ENCODE results near the gene CD80. TPM values are rescaled to one million over a fixed set of nuclear protein-coding genes. Genes with fewer than 3 reads are reported as not detected.

CD80 gene
- total and polyA plus RNA-seq, 2 of the 8 experiments (the other 6 are each of a cell fraction or from before 2014, with no cell fraction given), result 0.11 TPM; not detected in 1

Other genes with a start within 250 kb of the CD80 start
- gene TMEM39A, start 96.0 kb downstream of the CD80 start, total RNA-seq (2021; fragmentation: NEBNext Ultra II Directional; extraction: Animal tissue kit (Norgen Biotek cat#: 25700)), result 36.1 and 43.7 TPM in 2 replicates
- 17.3 and 26.8 TPM in 2 replicates for gene TMEM39A, start 96.0 kb downstream of the CD80 start, polyA plus RNA-seq (2011; rRNA removed)
- gene POGLUT1, start 90.7 kb downstream of the CD80 start, total RNA-seq (2021; fragmentation: NEBNext Ultra II Directional; extraction: Animal tissue kit (Norgen Biotek cat#: 25700)), result 18.5 and 18.6 TPM in 2 replicates
- 4.7 and 7.0 TPM in 2 replicates for gene POGLUT1, start 90.7 kb downstream of the CD80 start, polyA plus RNA-seq (2011; rRNA removed)
- 128 and 130 TPM in 2 replicates for gene TIMMDC1, start 61.1 kb downstream of the CD80 start, total RNA-seq (2021; fragmentation: NEBNext Ultra II Directional; extraction: Animal tissue kit (Norgen Biotek cat#: 25700))
- 80.7 and 96.8 TPM in 2 replicates for gene TIMMDC1, start 61.1 kb downstream of the CD80 start, polyA plus RNA-seq (2011; rRNA removed)
- gene ADPRH, start 19.9 kb upstream of the CD80 start, total RNA-seq (2021; fragmentation: NEBNext Ultra II Directional; extraction: Animal tissue kit (Norgen Biotek cat#: 25700)), result 4.1 and 4.2 TPM in 2 replicates
- gene ADPRH, start 19.9 kb upstream of the CD80 start, polyA plus RNA-seq (2011; rRNA removed), result 2.3 and 2.6 TPM in 2 replicates
- gene PLA1A, start 38.3 kb upstream of the CD80 start, total RNA-seq (2021; fragmentation: NEBNext Ultra II Directional; extraction: Animal tissue kit (Norgen Biotek cat#: 25700)), result not detected in 2 replicates
- not detected in 2 replicates for gene PLA1A, start 38.3 kb upstream of the CD80 start, polyA plus RNA-seq (2011; rRNA removed)
- gene POPDC2, start 101.0 kb upstream of the CD80 start, total RNA-seq (2021; fragmentation: NEBNext Ultra II Directional; extraction: Animal tissue kit (Norgen Biotek cat#: 25700)), result 0.19 and 0.65 TPM in 2 replicates
- gene POPDC2, start 101.0 kb upstream of the CD80 start, polyA plus RNA-seq (2011; rRNA removed), result 1.1 and 1.2 TPM in 2 replicates
- gene COX17, start 117.8 kb upstream of the CD80 start, total RNA-seq (2021; fragmentation: NEBNext Ultra II Directional; extraction: Animal tissue kit (Norgen Biotek cat#: 25700)), result 43.0 and 45.5 TPM in 2 replicates
- 34.2 and 38.1 TPM in 2 replicates for gene COX17, start 117.8 kb upstream of the CD80 start, polyA plus RNA-seq (2011; rRNA removed)
- gene CFAP91, start 143.4 kb upstream of the CD80 start, total RNA-seq (2021; fragmentation: NEBNext Ultra II Directional; extraction: Animal tissue kit (Norgen Biotek cat#: 25700)), result 3.8 and 5.4 TPM in 2 replicates
- 4.7 and 7.4 TPM in 2 replicates for gene CFAP91, start 143.4 kb upstream of the CD80 start, polyA plus RNA-seq (2011; rRNA removed)
- gene NR1I2, start 222.5 kb upstream of the CD80 start, total RNA-seq (2021; fragmentation: NEBNext Ultra II Directional; extraction: Animal tissue kit (Norgen Biotek cat#: 25700)), result 0.28 and 0.44 TPM in 2 replicates
- gene NR1I2, start 222.5 kb upstream of the CD80 start, polyA plus RNA-seq (2011; rRNA removed), result 1.8 and 2.6 TPM in 2 replicates